Ovary (tissue), 9 donors: ENCODE measurements around the gene SELENON. TPM values are rescaled to one million over a fixed set of nuclear protein-coding genes. Genes with fewer than 3 reads are reported as not detected.

Experiments used
- DNase-seq, 5 donors: peaks; one replicate each; pipeline ENCODE4 v3.0.0-alpha.2; 2019 to 2020
- H3K27ac ChIP-seq, 2 donors: fragments of 200-600 bp; one replicate each; pipeline versions ENCODE4 v1.5.1 to v1.8.0; 2019 to 2022
- H3K27me3 ChIP-seq: fragments of 200-600 bp; one replicate; pipeline ENCODE4 v1.8.0; 2022
- H3K36me3 ChIP-seq: fragments of 200-600 bp; sonication (generic); one replicate; pipeline ENCODE4 v1.5.1; 2019
- H3K4me1 ChIP-seq: one replicate; pipeline ENCODE4 v1.8.1; 2013; ENCODE audit warnings: mild to moderate bottlenecking, moderate library complexity; ENCODE audit not compliant: insufficient read depth
- H3K4me3 ChIP-seq: fragments of 200-600 bp; sonication (generic); one replicate; pipeline ENCODE4 v1.5.1; 2017
- H3K9me3 ChIP-seq, 2 donors: fragments of 200-600 bp in 1 of 2; sonication (generic) in 1 of 2; one replicate each; pipeline versions ENCODE4 v1.5.1 to v1.8.1; 2013 to 2019; ENCODE audit warnings: mild to moderate bottlenecking in 1 of 2, moderate library complexity in 1 of 2
- CTCF ChIP-seq, 3 donors: fragments of 450-650 bp in 2 of 3; fragments of 200-600 bp in 1 of 3; IDR thresholded peaks; one replicate each; pipeline versions ENCODE4 v1.5.1 to v1.8.0; 2016 to 2022; ENCODE audit warnings: antibody characterized with exemption in 3 of 3, mild to moderate bottlenecking in 1 of 3
- EP300 ChIP-seq: sonication (generic); formaldehyde crosslinking; IDR thresholded peaks from one replicate; pipeline ENCODE4 v1.6.1; 2017; ENCODE audit warnings: antibody characterized with exemption
- POLR2A ChIP-seq: fragments of 450-650 bp; IDR thresholded peaks from one replicate; pipeline ENCODE4 v1.6.1; 2017; ENCODE audit warnings: antibody characterized with exemption, mild to moderate bottlenecking, moderate library complexity
- WGBS, 3 donors: extraction: QIAGEN DNeasy Blood & Tissue Kit in 1 of 3; methylation state at CpG; one replicate each; pipeline versions ENCODE4 v1.1.5 to v1.1.7; 2013 to 2017; 5-methylcytosine and 5-hydroxymethylcytosine counted together
- intact Hi-C, 4 donors: fragments of 100-400 bp; cut with DNase I; formaldehyde crosslinking; loops; one replicate each; pipeline versions ENCODE4 v1.11.0 to v1.15.1; 2022 to 2023
- polyA plus RNA-seq, 2 donors: library from polyadenylated mRNA; stranded (reverse); fragments of 200-250 nt in 1 of 2; fragments of 350-450 nt in 1 of 2; fragmentation: Illumina TruSeq in 1 of 2; extraction: RNeasy Lipid Tissue Mini Kit (QIAGEN cat#74804) in 1 of 2; gene quantifications; one replicate each; pipeline ENCODE4 v1.2.3, GENCODE V29; 2013 to 2014
- total RNA-seq, 7 donors: library from RNA; depleted of rRNA in 2 of 7; stranded (reverse); fragments of >200 nt in 2 of 7; fragmentation: NEBNext Ultra II Directional in 3 of 7; extraction: Animal tissue kit (Norgen Biotek cat#: 25700) in 3 of 7; gene quantifications; one replicate each; pipeline versions ENCODE4 v1.1.0 to v1.2.4, GENCODE V29; 2016 to 2023
- donor health status: DM: no; HTN: no; CAD: no; lungs with moderate emphysema.
- donor health status: DM: no; HTN: no; CAD: no.
- donor health status: Bipolar disorder and iron deficiency.
- donor health status: DM: yes; HTN: yes; CAD: no.
- donor health status: DM: no; HTN: no; CAD: no.
- donor health status: DM: yes; HTN: yes; CAD: no.

Gene SELENON
- total and polyA plus RNA-seq, 9 donors = 13.9 to 139 (median 66.3) TPM

DNA sequence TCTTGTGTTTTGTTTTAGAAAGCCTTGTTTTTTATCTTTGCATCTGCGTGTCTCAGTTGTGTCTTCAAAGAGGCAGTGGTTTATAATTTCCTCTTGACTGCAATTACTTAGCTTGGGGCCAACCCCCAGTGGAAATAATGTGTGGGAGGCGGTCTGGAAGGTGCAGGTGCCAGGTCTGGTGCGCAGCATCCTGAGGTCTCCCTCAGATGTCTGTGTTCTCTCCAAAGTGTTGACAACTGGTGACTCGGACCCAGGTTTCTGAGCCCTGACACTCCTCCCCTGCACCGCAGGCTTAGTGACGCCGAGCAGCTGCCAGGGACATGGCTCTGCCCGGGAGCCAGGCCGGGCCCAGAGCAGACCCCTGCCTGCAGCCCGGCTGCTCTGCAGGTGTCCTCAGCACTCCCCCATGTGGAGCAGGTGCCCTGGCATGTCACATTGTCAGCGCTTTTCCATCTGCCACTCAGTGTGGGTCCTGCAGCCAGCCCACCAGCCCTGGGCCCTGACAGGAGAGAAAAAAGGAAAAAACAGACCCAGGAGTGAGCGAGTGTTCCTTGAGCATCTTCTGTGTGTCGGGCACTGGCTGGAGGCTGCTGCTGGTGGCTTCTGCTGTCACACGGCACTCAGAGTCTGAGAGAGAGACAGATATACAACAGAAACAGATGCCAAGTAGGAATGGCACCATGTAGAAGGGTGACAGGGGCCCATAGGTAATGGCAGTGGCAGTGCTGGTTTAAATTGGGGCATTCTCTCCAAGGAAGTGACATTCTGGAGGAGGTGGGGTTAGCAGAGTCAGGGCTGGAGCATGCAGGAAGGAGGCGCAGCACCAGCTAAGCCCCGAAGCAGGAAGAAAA is 24.8 kb upstream of the SELENON start:
- Histone ChIP-seq H3K27ac (no peak overlapping the region), H3K4me1 (peaks cover 2% of the 10 kb centered on the region), H3K27me3 (no peaks in the 10 kb centered on the region), H3K9me3 (no peaks in the 10 kb centered on the region), H3K36me3 (no peaks in the 10 kb centered on the region), H3K4me3 (no peak overlapping the region)
- TF ChIP-seq CTCF (IDR thresholded peaks at IDR 0.05) = no peak
- TF ChIP-seq EP300 = no peak
- TF ChIP-seq POLR2A = no peak
- no peak for DNase-seq
- intact Hi-C loops = no loop called here
- 78 to 80% (median 79%) methylated on average over 16 of the region's 16 CpGs for WGBS, 3 donors

GRCh38 chr1:25779388-25779787 is 20.6 kb upstream of the SELENON start:
- intact Hi-C loops = no loop called here
- H3K27ac ChIP-seq = no peak overlapping the region
- peaks cover 5% of the 10 kb centered on the region for H3K4me1 ChIP-seq
- 93 to 99% (median 98%) methylated on average over 8 of the region's 8 CpGs for WGBS, 3 donors
- TF ChIP-seq CTCF (IDR thresholded peaks at IDR 0.05) (no peak), POLR2A (no peak), EP300 (no peak)
- no peaks in the 10 kb centered on the region for H3K36me3 ChIP-seq
- H3K9me3 ChIP-seq = no peaks in the 10 kb centered on the region
- H3K4me3 ChIP-seq = no peak overlapping the region
- H3K27me3 ChIP-seq = no peaks in the 10 kb centered on the region
- no peak for DNase-seq

DNA sequence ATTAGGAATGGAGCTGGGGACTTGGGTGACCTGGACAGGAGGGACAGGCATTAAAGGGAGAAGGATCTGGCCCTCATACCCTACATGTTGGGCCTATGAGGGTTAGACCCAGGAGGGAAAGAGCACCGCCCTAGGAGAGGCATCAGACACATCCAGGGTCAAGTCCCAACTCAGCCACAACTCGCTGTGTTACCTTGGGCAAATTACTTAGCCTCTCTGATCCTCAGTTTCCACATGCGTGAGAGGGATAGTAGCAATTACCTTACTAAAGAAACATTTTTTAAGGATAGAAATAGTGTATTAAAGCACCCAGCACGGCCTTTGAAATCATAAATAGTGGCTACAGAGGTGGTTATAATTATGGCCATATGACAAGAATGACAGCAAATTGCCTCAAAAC is 20.1 kb upstream of the SELENON start:
- intact Hi-C loops = no loop called here
- H3K9me3 ChIP-seq = no peaks in the 10 kb centered on the region
- H3K4me1 ChIP-seq = peaks cover 5% of the 10 kb centered on the region
- WGBS, 3 donors = 91 to 94% (median 92%) methylated on average over 4 of the region's 4 CpGs
- no peaks in the 10 kb centered on the region for H3K27me3 ChIP-seq
- H3K4me3 ChIP-seq = no peak overlapping the region
- no peak for DNase-seq
- H3K27ac ChIP-seq = peak overlapping the region in 1 of 2 donors; percentile 19
- H3K36me3 ChIP-seq = no peaks in the 10 kb centered on the region
- TF ChIP-seq EP300 (no peak), CTCF (IDR thresholded peaks at IDR 0.05) (no peak), POLR2A (no peak)

DNA sequence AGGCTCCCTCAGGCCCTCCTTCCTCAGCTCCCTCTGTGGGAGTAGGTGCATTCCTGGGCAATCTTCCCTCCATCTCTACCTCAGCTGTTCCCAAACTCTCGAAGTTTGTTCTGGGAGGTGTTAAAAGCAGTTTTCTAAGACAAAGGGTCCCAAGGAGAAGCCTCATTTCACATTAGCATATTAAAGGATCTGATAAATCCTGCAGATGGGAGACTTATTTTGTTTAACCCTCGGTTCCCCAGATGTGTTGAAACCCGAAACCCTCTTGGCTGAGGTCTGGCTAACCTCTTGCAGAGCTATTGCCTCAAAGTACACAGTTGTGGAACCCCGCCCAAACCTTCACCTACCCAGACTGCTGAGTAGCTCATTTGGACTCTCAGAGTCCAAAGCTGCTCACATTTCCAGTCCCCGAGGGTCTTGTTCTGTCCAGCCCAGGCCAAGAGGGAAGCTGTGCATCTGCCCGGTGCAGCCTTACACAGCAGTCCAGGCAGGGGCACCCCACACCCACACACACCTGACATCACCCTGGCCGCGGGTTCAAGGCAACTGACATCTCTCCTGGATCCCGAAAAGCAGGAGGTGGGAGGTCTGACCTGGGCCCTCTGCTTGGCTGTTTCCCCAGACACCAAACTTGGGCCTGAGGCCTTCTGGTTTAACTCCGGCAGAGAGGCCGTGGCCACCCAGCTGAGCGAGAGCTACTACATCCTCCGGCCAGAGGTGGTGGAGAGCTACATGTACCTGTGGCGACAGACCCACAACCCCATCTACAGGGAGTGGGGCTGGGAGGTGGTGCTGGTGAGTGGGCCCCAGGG is 19.5 kb upstream of the SELENON start:
- Histone ChIP-seq H3K27ac (peak overlapping the region in 1 of 2 donors; percentile 19), H3K36me3 (no peaks in the 10 kb centered on the region), H3K27me3 (no peaks in the 10 kb centered on the region), H3K9me3 (no peaks in the 10 kb centered on the region), H3K4me1 (peaks cover 5% of the 10 kb centered on the region), H3K4me3 (no peak overlapping the region)
- no peak for TF ChIP-seq EP300
- TF ChIP-seq POLR2A = no peak
- TF ChIP-seq CTCF (IDR thresholded peaks at IDR 0.05) = no peak
- intact Hi-C loops = no loop called here
- peak in 4 of 5 donors; percentile 55 to 67 (median 60) for DNase-seq
- WGBS, 3 donors = 38 to 49% (median 42%) methylated on average over 14 of the region's 14 CpGs
